IMR-90 (cell line): ENCODE measurements around the gene DCUN1D1. TPM values are rescaled to one million over a fixed set of nuclear protein-coding genes. Genes with fewer than 3 reads are reported as not detected.

Experiments
- ATAC-seq: fragments of 200-7000 bp; cut with Tn5 transposase; 2 replicates; pipeline ENCODE4 v1.9.1; 2020; ENCODE audit warnings: low read depth, mild to moderate bottlenecking, moderate library complexity
- BruUV-seq: library from RNA; stranded (reverse); fragments of 400-500 nt; replicated peaks from 2 replicates; lab custom pipeline; 2021; lab: Mats Ljungman, UMichigan
- CTCF ChIA-PET: fragments of 300-600 bp; formaldehyde crosslinking; extraction: SDS; loops from one replicate; lab custom pipeline; 2021; ENCODE audit warnings: antibody characterized with exemption; lab: Yijun Ruan, JAX
- POLR2A ChIA-PET: fragments of 300-600 bp; sonication (Branson Sonifier 250); formaldehyde crosslinking; loops from one replicate; lab custom pipeline; 2022; ENCODE audit warnings: antibody characterized with exemption; ENCODE audit not compliant: unreplicated experiment; lab: Charles Lee
- DNase-seq: peaks from one replicate; pipeline ENCODE4 v3.0.0; 2013
- H2AFZ ChIP-seq: replicated peaks from 2 replicates; pipeline ENCODE3; 2013; ENCODE audit warnings: low read length, mild to moderate bottlenecking; ENCODE audit not compliant: poor library complexity
- H2AK5ac ChIP-seq: 2 replicates; pipeline ENCODE4 v1.6.1; 2013; ENCODE audit warnings: low read depth, low read length, inconsistent platforms
- H2AK9ac ChIP-seq: replicated peaks from 2 replicates; pipeline ENCODE3; 2013; ENCODE audit warnings: mild to moderate bottlenecking, low read depth, low read length, moderate library complexity; ENCODE audit not compliant: poor library complexity
- H2BK120ac ChIP-seq: 2 replicates; pipeline ENCODE4 v1.6.1; 2013; ENCODE audit warnings: low read depth, low read length, inconsistent platforms
- H2BK15ac ChIP-seq: 3 replicates; pipeline ENCODE4 v1.6.1; 2013; ENCODE audit warnings: low read depth, low read length, inconsistent platforms
- H2BK20ac ChIP-seq: 2 replicates; pipeline ENCODE4 v1.6.1; 2013; ENCODE audit warnings: low read depth, mild to moderate bottlenecking, inconsistent platforms, low read length, moderate library complexity
- H2BK5ac ChIP-seq: 2 replicates; pipeline ENCODE4 v1.6.1; 2013; ENCODE audit warnings: mild to moderate bottlenecking, low read depth, low read length, inconsistent platforms; ENCODE audit not compliant: poor library complexity, severe bottlenecking
- H3K14ac ChIP-seq: replicated peaks from 2 replicates; pipeline ENCODE4 v1.6.1; 2013; ENCODE audit warnings: low read depth, low read length, inconsistent platforms
- H3K18ac ChIP-seq: 2 replicates; pipeline ENCODE4 v1.6.1; 2013; ENCODE audit warnings: low read depth, low read length, control low read depth
- H3K23ac ChIP-seq: 2 replicates; pipeline ENCODE4 v1.6.1; 2013; ENCODE audit warnings: low read depth, low read length, inconsistent platforms
- H3K27ac ChIP-seq: 2 replicates; pipeline ENCODE4 v1.5.1; 2013; ENCODE audit warnings: mild to moderate bottlenecking, control low read depth, low read length; ENCODE audit not compliant: insufficient read depth
- H3K27me3 ChIP-seq: 2 replicates; pipeline ENCODE4 v1.6.1; 2013; ENCODE audit warnings: low read length; ENCODE audit not compliant: control insufficient read depth, insufficient read depth
- H3K36me3 ChIP-seq: 2 replicates; pipeline ENCODE4 v1.6.1; 2013; ENCODE audit warnings: low read length, mixed read lengths; ENCODE audit not compliant: control insufficient read depth, insufficient read depth
- H3K4ac ChIP-seq: 2 replicates; pipeline ENCODE4 v1.6.1; 2013; ENCODE audit warnings: low read depth, low read length, inconsistent platforms
- H3K4me1 ChIP-seq: 2 replicates; pipeline ENCODE4 v1.6.1; 2013; ENCODE audit warnings: low read length, mixed read lengths; ENCODE audit not compliant: control insufficient read depth, insufficient read depth
- H3K4me2 ChIP-seq: 2 replicates; pipeline ENCODE4 v1.6.1; 2013; ENCODE audit warnings: low read depth, mild to moderate bottlenecking, control low read depth, low read length, moderate library complexity
- H3K4me3 ChIP-seq: 2 replicates; pipeline ENCODE4 v1.5.1; 2013; ENCODE audit warnings: low read depth, mild to moderate bottlenecking, control low read depth, low read length, moderate library complexity; ENCODE audit not compliant: insufficient read depth
- H3K56ac ChIP-seq: 2 replicates; pipeline ENCODE4 v1.6.1; 2013; ENCODE audit warnings: low read length, inconsistent platforms; ENCODE audit not compliant: insufficient read depth; ENCODE audit errors: extremely low read depth
- H3K79me1 ChIP-seq, 2 experiments: 2 replicates each; pipeline ENCODE4 v1.6.1; 2013; ENCODE audit warnings: low read length in 2 of 2, inconsistent platforms in 1 of 2, low read depth in 1 of 2
- H3K9ac ChIP-seq: 2 replicates; pipeline ENCODE4 v1.6.1; 2013; ENCODE audit warnings: low read depth, low read length, control low read depth
- H3K9me1 ChIP-seq: 2 replicates; pipeline ENCODE4 v1.6.1; 2013; ENCODE audit warnings: low read length, inconsistent platforms; ENCODE audit not compliant: insufficient read depth
- H3K9me3 ChIP-seq: 2 replicates; pipeline ENCODE4 v1.6.1; 2013; ENCODE audit warnings: low read length; ENCODE audit not compliant: control insufficient read depth, insufficient read depth
- H4K20me1 ChIP-seq: 2 replicates; pipeline ENCODE4 v1.6.1; 2013; ENCODE audit warnings: low read length, inconsistent platforms; ENCODE audit not compliant: insufficient read depth
- H4K5ac ChIP-seq: 2 replicates; pipeline ENCODE4 v1.6.1; 2013; ENCODE audit warnings: mild to moderate bottlenecking, low read depth, low read length, control low read depth
- H4K8ac ChIP-seq, 2 experiments: 2 replicates each; pipeline ENCODE4 v1.6.1; 2013; ENCODE audit warnings: low read depth in 2 of 2, low read length in 2 of 2, control low read depth in 1 of 2, inconsistent platforms in 1 of 2
- H4K91ac ChIP-seq: 2 replicates; pipeline ENCODE4 v1.6.1; 2013; ENCODE audit warnings: low read depth, low read length, inconsistent platforms; ENCODE audit not compliant: insufficient read depth
- BHLHE40 ChIP-seq: fragments of 150-350 bp; IDR thresholded peaks from 2 replicates; pipeline ENCODE4 v1.6.1; 2016; ENCODE audit warnings: mild to moderate bottlenecking, low read depth, low read length
- CEBPB ChIP-seq: IDR thresholded peaks from 2 replicates; pipeline ENCODE4 v1.6.1; 2012; ENCODE audit warnings: low read depth, low read length, improper control_type of control experiment
- CHD1 ChIP-seq: IDR thresholded peaks from 2 replicates; pipeline ENCODE4 v1.6.1; 2012; ENCODE audit warnings: low read depth, low read length, improper control_type of control experiment
- CTCF ChIP-seq: conservative IDR thresholded peaks from 2 replicates; pipeline ENCODE4 v1.5.1; 2012; ENCODE audit warnings: mild to moderate bottlenecking, low read depth, low read length, improper control_type of control experiment
- ELK1 ChIP-seq: fragments of 150-350 bp; IDR thresholded peaks from 2 replicates; pipeline ENCODE4 v1.6.1; 2016; ENCODE audit warnings: low read depth, mild to moderate bottlenecking, low read length, moderate library complexity, borderline replicate concordance
- FOS ChIP-seq: fragments of 150-350 bp; IDR thresholded peaks from 2 replicates; pipeline ENCODE4 v1.6.1; 2016; ENCODE audit warnings: low read depth, low read length
- MAZ ChIP-seq: IDR thresholded peaks from 2 replicates; pipeline ENCODE4 v1.6.1; 2012; ENCODE audit warnings: low read depth, mild to moderate bottlenecking, low read length, improper control_type of control experiment, moderate library complexity, borderline replicate concordance
- MXI1 ChIP-seq: IDR thresholded peaks from 2 replicates; pipeline ENCODE4 v1.6.1; 2012; ENCODE audit warnings: low read depth, mild to moderate bottlenecking, low read length, moderate library complexity, borderline replicate concordance
- NFE2L2 ChIP-seq: fragments of 150-350 bp; IDR thresholded peaks from 2 replicates; pipeline ENCODE4 v1.6.1; 2016; ENCODE audit warnings: low read depth, mild to moderate bottlenecking, low read length
- RCOR1 ChIP-seq: IDR thresholded peaks from 2 replicates; pipeline ENCODE4 v1.6.1; 2012; ENCODE audit warnings: mild to moderate bottlenecking, low read length, improper control_type of control experiment; ENCODE audit not compliant: insufficient replicate concordance
- RFX5 ChIP-seq: IDR thresholded peaks from 2 replicates; pipeline ENCODE4 v1.8.0; 2012; ENCODE audit warnings: low read depth, mild to moderate bottlenecking, low read length, moderate library complexity
- SMC3 ChIP-seq: fragments of 150-350 bp; IDR thresholded peaks from 2 replicates; pipeline ENCODE4 v1.6.1; 2016; ENCODE audit warnings: low read depth, mild to moderate bottlenecking, antibody characterized with exemption, low read length, moderate library complexity
- USF2 ChIP-seq: fragments of 150-350 bp; IDR thresholded peaks from 2 replicates; pipeline ENCODE4 v1.6.1; 2017; ENCODE audit warnings: mild to moderate bottlenecking, antibody characterized with exemption, low read length, low read depth
- WGBS, 2 experiments: methylation state at CpG; one replicate each; pipeline versions ENCODE4 v1.1.5 to v1.1.7; 2013; ENCODE audit warnings: missing lambda C conversion rate in 2 of 2; ENCODE audit not compliant: insufficient read length in 1 of 2; ENCODE audit errors: extremely low coverage in 2 of 2; 5-methylcytosine and 5-hydroxymethylcytosine counted together
- dilution Hi-C: fragments of 300-500 bp; cut with HindIII; formaldehyde crosslinking; loops from one replicate; pipeline ENCODE4 v1.14.3; 2018; ENCODE audit warnings: low sequenced_read_pairs; ENCODE audit not compliant: unreplicated experiment
- in situ Hi-C: fragments of 300-500 bp; cut with MboI; formaldehyde crosslinking; loops from 3 replicates; pipeline ENCODE4 v1.14.3; 2019; ENCODE audit warnings: low sequenced_read_pairs, inconsistent platforms, mixed read lengths
- intact Hi-C: fragments of 100-400 bp; cut with micrococcal nuclease; formaldehyde crosslinking; loops from 2 replicates; pipeline ENCODE4 v1.10.0; 2022
- polyA plus RNA-seq, 3 experiments: library from polyadenylated mRNA; depleted of rRNA; stranded (reverse); fragments of >200 nt; gene quantifications; 2 replicates each; pipeline ENCODE4 v1.2.3, GENCODE V29; 2012; ENCODE audit warnings: low replicate concordance in 1 of 3
- total RNA-seq: library from RNA; depleted of rRNA; stranded (reverse); fragments of >200 nt; gene quantifications from 2 replicates; pipeline ENCODE4 v1.2.3, GENCODE V29; 2012

Gene DCUN1D1
- total and polyA plus RNA-seq, 2 of the 4 experiments (the other 2 are of a cell fraction) = 12.5 to 17.7 TPM

- no peak overlapping the region for H3K4me3 ChIP-seq
- no peak overlapping the region for H2BK20ac ChIP-seq
- H2AFZ ChIP-seq = no peak overlapping the region
- no peaks in the 10 kb centered on the region for H3K9me3 ChIP-seq
- H4K91ac ChIP-seq = no peak overlapping the region
- H3K27me3 ChIP-seq = no peaks in the 10 kb centered on the region
- no peak overlapping the region for H4K5ac ChIP-seq
- H3K56ac ChIP-seq = no peak overlapping the region
- TF ChIP-seq RCOR1 (no peak), MXI1 (no peak), FOS (no peak), USF2 (no peak), RFX5 (no peak), ELK1 (no peak), NFE2L2 (no peak), MAZ (no peak), SMC3 (no peak), CEBPB (no peak), CTCF (no peak), CHD1 (no peak), BHLHE40 (no peak)
- no peak overlapping the region for H2BK120ac ChIP-seq
- in situ Hi-C loops (no loop called here), intact Hi-C loops (no loop called here), dilution Hi-C loops (no loop called here)
- H3K27ac ChIP-seq = no peak overlapping the region
- no peaks in the 10 kb centered on the region for H4K20me1 ChIP-seq
- ChIA-PET CTCF (interaction anchor here (0.7 kb wide), 1 partner anchor 16 kb away, joined by 6 read pairs; no protein-coding TSS in a partner anchor), POLR2A (no interaction called here)
- H3K4me2 ChIP-seq = no peak overlapping the region
- no peak overlapping the region for H3K9ac ChIP-seq
- no peak overlapping the region for H3K14ac ChIP-seq
- WGBS, 2 experiments = no CpG with 5 or more reads among the region's 5 CpGs
- H2AK9ac ChIP-seq = no peak overlapping the region
- H2BK15ac ChIP-seq = no peak overlapping the region
- DNase-seq (no peak), ATAC-seq (no peak)
- H3K23ac ChIP-seq = no peak overlapping the region
- no TSS peak for BruUV-seq
- no peak overlapping the region for H2AK5ac ChIP-seq
- H2BK5ac ChIP-seq = no peak overlapping the region
- no peaks in the 10 kb centered on the region for H3K79me1 ChIP-seq
- H3K4ac ChIP-seq = no peak overlapping the region
- H3K4me1 ChIP-seq = peaks cover 9% of the 10 kb centered on the region; the same call in 1 of the 2 replicates
- H4K8ac ChIP-seq = no peak overlapping the region
- no peak overlapping the region for H3K18ac ChIP-seq
- peaks cover 4% of the 10 kb centered on the region; the same call in 1 of the 2 replicates for H3K9me1 ChIP-seq
- H3K36me3 ChIP-seq = peaks cover 3% of the 10 kb centered on the region
These were observed 32.7 kb upstream of the DCUN1D1 start for GRCh38 chr3:183013074-183013473.
